ENCODE results near the gene REC114. TPM values are rescaled to one million over a fixed set of nuclear protein-coding genes. Genes with fewer than 3 reads are reported as not detected.
"Not testable (repeated sequence)": the region's sequence is repeated elsewhere in the genome, so short reads cannot be mapped to it uniquely, and the experiment has no call there.

Gene REC114
- polyA plus RNA-seq, 1 donor from 2014 or later, result not detected

- no peak overlapping the region for H3K27ac Mint-ChIP-seq
Measured at GRCh38 chr15:73570355-73571032, 127.5 kb downstream of the REC114 start.

GRCh38 chr15:73571346-73571745 is 128.4 kb downstream of the REC114 start:
- Mint-ChIP-seq H3K27ac (no peak overlapping the region), H3K27me3 (no peaks in the 10 kb centered on the region), H3K4me1 (no peaks in the 10 kb centered on the region), H3K4me3 (no peak overlapping the region), H3K36me3 (peaks cover 3% of the 10 kb centered on the region), H3K9me3 (no peaks in the 10 kb centered on the region)

More at GRCh38 chr15:73570355-73571032, 127.5 kb downstream of the REC114 start:
- Mint-ChIP-seq H3K4me3 (no peak overlapping the region), H3K9me3 (no peaks in the 10 kb centered on the region), H3K4me1 (no peaks in the 10 kb centered on the region), H3K27me3 (no peaks in the 10 kb centered on the region), H3K36me3 (peaks cover 3% of the 10 kb centered on the region)

- Mint-ChIP-seq H3K4me1 (no peaks in the 10 kb centered on the region), H3K27ac (no peak overlapping the region), H3K4me3 (no peak overlapping the region), H3K36me3 (peaks cover 6% of the 10 kb centered on the region), H3K9me3 (no peaks in the 10 kb centered on the region), H3K27me3 (no peaks in the 10 kb centered on the region)
Measured at GRCh38 chr15:73572296-73572695, 129.3 kb downstream of the REC114 start.

GRCh38 chr15:73573037-73573436 is 130.1 kb downstream of the REC114 start:
- no peaks in the 10 kb centered on the region for H3K9me3 Mint-ChIP-seq
- H3K36me3 Mint-ChIP-seq, result peaks cover 6% of the 10 kb centered on the region
- peak overlapping the region in 1 of 3 donors; percentile 46 for H3K27ac Mint-ChIP-seq
- no peak overlapping the region for H3K4me3 Mint-ChIP-seq
- no peaks in the 10 kb centered on the region for H3K27me3 Mint-ChIP-seq
- no peaks in the 10 kb centered on the region for H3K4me1 Mint-ChIP-seq

- no peaks in the 10 kb centered on the region for H3K9me3 Mint-ChIP-seq
Measured at GRCh38 chr15:73573572-73573971, 130.6 kb downstream of the REC114 start.

GRCh38 chr15:73575636-73576247 is 132.8 kb downstream of the REC114 start:
- Mint-ChIP-seq H3K27ac (no peak overlapping the region), H3K4me1 (no peaks in the 10 kb centered on the region), H3K4me3 (no peak overlapping the region), H3K36me3 (peaks cover 8% of the 10 kb centered on the region), H3K27me3 (no peaks in the 10 kb centered on the region), H3K9me3 (no peaks in the 10 kb centered on the region)

More at GRCh38 chr15:73573572-73573971, 130.6 kb downstream of the REC114 start:
- H3K27me3 Mint-ChIP-seq, result no peaks in the 10 kb centered on the region
- no peak overlapping the region for H3K27ac Mint-ChIP-seq
- no peaks in the 10 kb centered on the region for H3K4me1 Mint-ChIP-seq
- H3K36me3 Mint-ChIP-seq, result peaks cover 6% of the 10 kb centered on the region
- H3K4me3 Mint-ChIP-seq, result no peak overlapping the region

GRCh38 chr15:73577593-73577992 is 134.6 kb downstream of the REC114 start:
- H3K4me3 Mint-ChIP-seq, H3K27me3 Mint-ChIP-seq, H3K9me3 Mint-ChIP-seq, H3K36me3 Mint-ChIP-seq, H3K4me1 Mint-ChIP-seq: not testable (repeated sequence)
- peak overlapping the region in 1 of 3 donors; percentile 35 for H3K27ac Mint-ChIP-seq

GRCh38 chr15:73578026-73578425 is 135.1 kb downstream of the REC114 start:
- no peaks in the 10 kb centered on the region for H3K4me1 Mint-ChIP-seq
- no peaks in the 10 kb centered on the region for H3K9me3 Mint-ChIP-seq
- H3K27me3 Mint-ChIP-seq, result no peaks in the 10 kb centered on the region
- no peak overlapping the region for H3K4me3 Mint-ChIP-seq
- peaks cover 10% of the 10 kb centered on the region for H3K36me3 Mint-ChIP-seq
- no peak overlapping the region for H3K27ac Mint-ChIP-seq

- H3K9me3 Mint-ChIP-seq, result no peaks in the 10 kb centered on the region
- H3K36me3 Mint-ChIP-seq, result peaks cover 6% of the 10 kb centered on the region
- H3K27ac Mint-ChIP-seq, result no peak overlapping the region
- H3K4me1 Mint-ChIP-seq, result no peaks in the 10 kb centered on the region
- H3K4me3 Mint-ChIP-seq, result peak overlapping the region in 1 of 4 donors; percentile 52
- no peaks in the 10 kb centered on the region for H3K27me3 Mint-ChIP-seq
Measured at GRCh38 chr15:73582851-73583379, 140.0 kb downstream of the REC114 start.

GRCh38 chr15:73583544-73583943 is 140.6 kb downstream of the REC114 start:
- no peaks in the 10 kb centered on the region for H3K4me1 Mint-ChIP-seq
- H3K27ac Mint-ChIP-seq, result no peak overlapping the region
- H3K36me3 Mint-ChIP-seq, result peaks cover 6% of the 10 kb centered on the region
- no peaks in the 10 kb centered on the region for H3K27me3 Mint-ChIP-seq
- no peaks in the 10 kb centered on the region for H3K9me3 Mint-ChIP-seq
- no peak overlapping the region for H3K4me3 Mint-ChIP-seq

GRCh38 chr15:73584699-73585420 is 141.9 kb downstream of the REC114 start:
- no peak overlapping the region for H3K27ac Mint-ChIP-seq
- peaks cover 10% of the 10 kb centered on the region for H3K36me3 Mint-ChIP-seq
- H3K4me1 Mint-ChIP-seq, result no peaks in the 10 kb centered on the region
- no peaks in the 10 kb centered on the region for H3K27me3 Mint-ChIP-seq
- no peaks in the 10 kb centered on the region for H3K9me3 Mint-ChIP-seq
- no peak overlapping the region for H3K4me3 Mint-ChIP-seq

- peaks cover 8% of the 10 kb centered on the region for H3K36me3 Mint-ChIP-seq
- no peaks in the 10 kb centered on the region for H3K4me1 Mint-ChIP-seq
Measured at GRCh38 chr15:73585871-73586654, 143.1 kb downstream of the REC114 start.

GRCh38 chr15:73589766-73590165 is 146.8 kb downstream of the REC114 start:
- Mint-ChIP-seq H3K4me1 (peaks cover 0 to 7% (median 3%) of the 10 kb centered on the region in 3 donors), H3K4me3 (no peak overlapping the region), H3K27ac (no peak overlapping the region), H3K27me3 (no peaks in the 10 kb centered on the region), H3K9me3 (no peaks in the 10 kb centered on the region), H3K36me3 (peaks cover 9% of the 10 kb centered on the region)

More at GRCh38 chr15:73585871-73586654, 143.1 kb downstream of the REC114 start:
- Mint-ChIP-seq H3K27ac (no peak overlapping the region), H3K4me3 (no peak overlapping the region), H3K27me3 (no peaks in the 10 kb centered on the region), H3K9me3 (no peaks in the 10 kb centered on the region)

GRCh38 chr15:73590263-73590662 is 147.3 kb downstream of the REC114 start:
- Mint-ChIP-seq H3K36me3 (peaks cover 7% of the 10 kb centered on the region), H3K9me3 (no peaks in the 10 kb centered on the region)

More at GRCh38 chr15:73590263-73590662, 147.3 kb downstream of the REC114 start:
- no peak overlapping the region for H3K4me3 Mint-ChIP-seq
- no peak overlapping the region for H3K27ac Mint-ChIP-seq
- peaks cover 0 to 7% (median 3%) of the 10 kb centered on the region in 3 donors for H3K4me1 Mint-ChIP-seq
- H3K27me3 Mint-ChIP-seq, result no peaks in the 10 kb centered on the region
